ENCODE data around the gene ATP6AP2. TPM values are rescaled to one million over a fixed set of nuclear protein-coding genes. Genes with fewer than 3 reads are reported as not detected.
A peak's percentile ranks its signal among the peaks of the same experiment; 100 is the strongest.
"Not testable (repeated sequence)": the region's sequence is repeated elsewhere in the genome, so short reads cannot be mapped to it uniquely, and the experiment has no call there.

ATP6AP2 gene
- total RNA-seq, 5 donors from 2014 or later (not counting 1 experiment from before 2014, with no cell fraction given) = 62.3 to 92.0 (median 74.1) TPM

DNA sequence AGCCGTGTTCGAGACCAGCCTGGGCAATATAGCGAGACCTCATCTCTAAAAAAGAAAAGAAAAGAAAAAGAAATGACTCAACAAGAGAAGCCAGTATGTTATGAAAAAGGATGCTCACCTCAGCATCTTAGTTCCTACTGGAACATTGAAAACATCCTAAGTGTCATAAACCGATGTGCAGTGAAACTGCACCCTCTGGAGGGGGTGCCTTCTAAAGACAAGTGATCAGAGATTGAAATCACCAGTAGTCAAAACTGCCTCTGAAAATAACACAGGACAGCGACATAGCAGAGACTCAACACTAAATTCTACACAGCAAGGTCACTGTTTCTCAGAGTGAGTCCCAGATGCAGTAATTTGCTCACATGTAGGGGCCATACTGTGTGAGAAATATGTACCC is 28.0 kb upstream of the ATP6AP2 start:
- Mint-ChIP-seq H3K9me3 (no peaks in the 10 kb centered on the region), H3K4me3 (no peak overlapping the region), H3K27ac (no peak overlapping the region), H3K4me1 (no peaks in the 10 kb centered on the region), H3K36me3 (no peaks in the 10 kb centered on the region), H3K27me3 (peaks cover 0 to 29% of the 10 kb centered on the region in 2 donors)
- no peaks in the 10 kb centered on the region for H3K27me3 ChIP-seq (replicated peaks in 1 of 2; ENCODE audit: control insufficient read depth in 2 of 2, extremely low read depth in 1 of 2, insufficient read depth in 2 of 2, low read length in 1 of 2)
- H3K9me3 ChIP-seq = no peaks in the 10 kb centered on the region
- H3K27ac ChIP-seq (ENCODE audit: low read length) = no peak overlapping the region
- CTCF ChIA-PET = no interaction called here
- no peak overlapping the region for H3K4me3 ChIP-seq (ENCODE audit: control insufficient read depth in 1 of 2, extremely low read depth in 1 of 2, low read length in 1 of 2)
- no peaks in the 10 kb centered on the region for H3K36me3 ChIP-seq (ENCODE audit: control insufficient read depth in 2 of 2, extremely low read depth in 1 of 2, insufficient read depth in 1 of 2, low read length in 1 of 2)
- POLR2A ChIA-PET = no interaction called here
- H3K4me1 ChIP-seq (ENCODE audit: control insufficient read depth in 1 of 2, extremely low read depth in 1 of 2, insufficient read depth in 2 of 2, low read length in 2 of 2) = no peaks in the 10 kb centered on the region
- ATAC-seq (replicated peaks in 1 of 4) (no peak), DNase-seq (no peak)
- WGBS (ENCODE audit: insufficient coverage) = no CpG with 5 or more reads among the region's 5 CpGs

DNA sequence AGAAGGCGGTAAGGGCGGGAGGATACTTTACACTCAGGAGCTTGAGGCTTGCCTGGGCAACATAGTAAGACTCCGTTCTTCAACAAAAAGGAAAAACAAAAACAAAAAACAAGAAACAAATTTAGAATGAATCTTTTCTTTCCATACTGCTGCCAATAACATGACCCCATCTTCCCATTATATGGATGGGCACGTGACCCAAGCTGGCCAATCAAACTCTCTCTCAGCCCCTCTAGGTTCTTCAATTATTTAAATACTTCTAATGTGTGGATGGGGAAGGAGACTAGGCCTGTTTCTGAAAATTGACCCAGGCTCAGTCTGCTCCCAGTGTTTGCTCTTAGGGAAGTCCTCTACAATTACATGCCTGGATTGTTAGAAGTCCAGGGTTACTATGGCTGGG is 22.2 kb upstream of the ATP6AP2 start:
- DNase-seq = no peak
- Histone ChIP-seq H3K4me1 (ENCODE audit: control insufficient read depth in 1 of 2, extremely low read depth in 1 of 2, insufficient read depth in 2 of 2, low read length in 2 of 2) (no peaks in the 10 kb centered on the region), H3K9me3 (no peaks in the 10 kb centered on the region), H3K27me3 (replicated peaks in 1 of 2; ENCODE audit: control insufficient read depth in 2 of 2, extremely low read depth in 1 of 2, insufficient read depth in 2 of 2, low read length in 1 of 2) (no peaks in the 10 kb centered on the region), H3K4me3 (ENCODE audit: control insufficient read depth in 1 of 2, extremely low read depth in 1 of 2, low read length in 1 of 2) (no peak overlapping the region), H3K36me3 (ENCODE audit: control insufficient read depth in 2 of 2, extremely low read depth in 1 of 2, insufficient read depth in 1 of 2, low read length in 1 of 2) (no peaks in the 10 kb centered on the region), H3K27ac (ENCODE audit: low read length) (no peak overlapping the region)
- Mint-ChIP-seq H3K36me3 (no peaks in the 10 kb centered on the region), H3K9me3 (no peaks in the 10 kb centered on the region), H3K4me3 (no peak overlapping the region), H3K27ac (no peak overlapping the region), H3K27me3 (peaks cover 0 to 13% of the 10 kb centered on the region in 2 donors), H3K4me1 (no peaks in the 10 kb centered on the region)
- ChIA-PET POLR2A (no interaction called here), CTCF (no interaction called here)
- no peak for ATAC-seq (replicated peaks in 1 of 4)
- WGBS (ENCODE audit: insufficient coverage) = no CpG with 5 or more reads among the region's 4 CpGs

DNA sequence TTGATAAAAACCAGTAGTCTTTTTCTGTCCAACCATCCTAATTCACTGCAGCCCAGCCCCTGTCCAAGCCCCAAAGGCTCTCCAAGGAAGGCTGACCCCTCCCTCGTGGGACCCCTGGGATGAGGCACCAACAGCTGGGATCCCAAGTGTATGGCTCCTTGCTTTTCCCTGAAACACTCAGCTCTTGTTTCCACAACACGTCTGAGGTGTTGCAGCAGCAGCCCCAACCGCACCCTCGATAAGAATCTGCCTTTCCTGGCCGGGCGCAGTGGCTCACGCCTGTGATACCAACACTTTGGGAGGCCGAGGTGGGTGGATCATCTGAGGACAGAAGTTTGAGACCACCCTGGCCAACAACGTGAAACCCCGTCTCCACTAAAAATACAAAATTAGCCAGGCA is 17.0 kb upstream of the ATP6AP2 start:
- no peak overlapping the region for H3K4me3 Mint-ChIP-seq
- H3K27ac Mint-ChIP-seq = no peak overlapping the region
- DNase-seq (no peak), ATAC-seq (replicated peaks in 1 of 4) (no peak)
- H3K36me3 Mint-ChIP-seq = no peaks in the 10 kb centered on the region
- H3K27me3 ChIP-seq (replicated peaks in 1 of 2; ENCODE audit: control insufficient read depth in 2 of 2, extremely low read depth in 1 of 2, insufficient read depth in 2 of 2, low read length in 1 of 2) = no peaks in the 10 kb centered on the region
- 90% methylated on average over 6 of the region's 10 CpGs for WGBS (ENCODE audit: insufficient coverage)
- H3K9me3 ChIP-seq = no peaks in the 10 kb centered on the region
- ChIA-PET CTCF (no interaction called here), POLR2A (no interaction called here)
- H3K27ac ChIP-seq (ENCODE audit: low read length) = no peak overlapping the region
- H3K4me1 Mint-ChIP-seq = no peaks in the 10 kb centered on the region
- no peaks in the 10 kb centered on the region for H3K9me3 Mint-ChIP-seq
- H3K4me1 ChIP-seq (ENCODE audit: control insufficient read depth in 1 of 2, extremely low read depth in 1 of 2, insufficient read depth in 2 of 2, low read length in 2 of 2) = no peaks in the 10 kb centered on the region
- no peak overlapping the region for H3K4me3 ChIP-seq (ENCODE audit: control insufficient read depth in 1 of 2, extremely low read depth in 1 of 2, low read length in 1 of 2)
- H3K27me3 Mint-ChIP-seq = peaks cover 0 to 14% of the 10 kb centered on the region in 2 donors
- H3K36me3 ChIP-seq (ENCODE audit: control insufficient read depth in 2 of 2, extremely low read depth in 1 of 2, insufficient read depth in 1 of 2, low read length in 1 of 2) = no peaks in the 10 kb centered on the region

GRCh38 chrX:40564447-40564846 is 16.3 kb upstream of the ATP6AP2 start:
- Mint-ChIP-seq H3K36me3 (no peaks in the 10 kb centered on the region), H3K4me3 (no peak overlapping the region), H3K27ac (no peak overlapping the region), H3K27me3 (peaks cover 0 to 15% of the 10 kb centered on the region in 2 donors), H3K4me1 (no peaks in the 10 kb centered on the region), H3K9me3 (no peaks in the 10 kb centered on the region)
- DNase-seq (no peak), ATAC-seq (replicated peaks in 1 of 4) (no peak)
- no peak overlapping the region for H3K4me3 ChIP-seq (ENCODE audit: control insufficient read depth in 1 of 2, extremely low read depth in 1 of 2, low read length in 1 of 2)
- H3K4me1 ChIP-seq (ENCODE audit: control insufficient read depth in 1 of 2, extremely low read depth in 1 of 2, insufficient read depth in 2 of 2, low read length in 2 of 2) = no peaks in the 10 kb centered on the region
- ChIA-PET CTCF (no interaction called here), POLR2A (no interaction called here)
- H3K9me3 ChIP-seq = no peaks in the 10 kb centered on the region
- no peaks in the 10 kb centered on the region for H3K27me3 ChIP-seq (replicated peaks in 1 of 2; ENCODE audit: control insufficient read depth in 2 of 2, extremely low read depth in 1 of 2, insufficient read depth in 2 of 2, low read length in 1 of 2)
- no peaks in the 10 kb centered on the region for H3K36me3 ChIP-seq (ENCODE audit: control insufficient read depth in 2 of 2, extremely low read depth in 1 of 2, insufficient read depth in 1 of 2, low read length in 1 of 2)
- WGBS (ENCODE audit: insufficient coverage) = no CpG with 5 or more reads among the region's 4 CpGs
- H3K27ac ChIP-seq (ENCODE audit: low read length) = no peak overlapping the region

DNA sequence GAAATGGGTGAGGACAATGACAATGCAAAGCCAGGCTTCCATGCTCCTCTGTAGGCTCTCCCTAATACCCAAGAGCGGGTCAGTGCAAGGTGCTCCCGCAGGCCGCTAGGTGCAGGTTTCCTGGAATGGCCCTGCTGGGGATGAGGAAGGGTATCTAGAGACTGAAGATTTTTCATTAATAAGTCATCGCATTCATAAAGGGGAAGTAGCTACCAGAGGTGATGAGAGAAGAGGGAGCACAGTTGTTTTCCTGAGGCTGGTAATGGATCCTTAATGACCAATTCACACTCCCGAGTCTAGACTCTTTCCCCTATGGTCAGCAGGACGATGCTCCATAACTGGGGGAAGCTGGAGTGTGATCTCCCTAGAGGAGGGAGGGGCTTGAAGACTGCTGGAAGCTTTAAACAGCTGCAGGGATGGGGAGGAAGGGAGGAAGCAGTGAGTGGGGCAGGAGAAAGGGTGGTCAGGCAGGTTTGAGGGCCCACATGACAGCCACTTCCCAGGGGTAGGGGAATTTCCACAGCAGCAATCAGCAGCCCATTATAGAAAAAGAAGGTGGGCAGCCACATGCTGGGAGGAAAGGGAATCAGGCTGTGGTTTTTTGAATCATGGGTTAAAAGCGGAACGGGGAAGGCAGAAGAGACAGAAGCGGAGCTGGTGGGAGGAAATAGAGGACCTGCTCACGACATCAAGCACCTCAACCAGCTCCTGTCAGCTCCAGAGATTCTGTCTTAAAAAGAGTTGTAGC is 10.2 kb upstream of the ATP6AP2 start:
- Histone ChIP-seq H3K27ac (ENCODE audit: low read length) (peak overlapping the region; percentile 13), H3K36me3 (ENCODE audit: control insufficient read depth in 2 of 2, extremely low read depth in 1 of 2, insufficient read depth in 1 of 2, low read length in 1 of 2) (no peaks in the 10 kb centered on the region), H3K27me3 (replicated peaks in 1 of 2; ENCODE audit: control insufficient read depth in 2 of 2, extremely low read depth in 1 of 2, insufficient read depth in 2 of 2, low read length in 1 of 2) (no peaks in the 10 kb centered on the region), H3K4me3 (ENCODE audit: control insufficient read depth in 1 of 2, extremely low read depth in 1 of 2, low read length in 1 of 2) (peak overlapping the region; percentile 35 to 41), H3K4me1 (ENCODE audit: control insufficient read depth in 1 of 2, extremely low read depth in 1 of 2, insufficient read depth in 2 of 2, low read length in 2 of 2) (peaks cover 0 to 9% of the 10 kb centered on the region in 2 experiments), H3K9me3 (no peaks in the 10 kb centered on the region)
- peak in 5 of 35 experiments; percentile 1 to 15 (median 7) for DNase-seq
- CTCF ChIA-PET = interaction anchor here in 1 of 2 donors (0.8 to 1.4 kb wide), 2 partner anchors 10 to 26 kb away, joined by 4 to 5 read pairs; partner anchors contain the start of gene ATP6AP2
- Mint-ChIP-seq H3K4me1 (peaks cover 9 to 19% (median 13%) of the 10 kb centered on the region in 3 donors), H3K4me3 (peak overlapping the region; percentile 74 to 80 (median 79)), H3K9me3 (no peaks in the 10 kb centered on the region), H3K27ac (peak overlapping the region; percentile 86 to 90), H3K27me3 (peaks cover 0 to 29% of the 10 kb centered on the region in 2 donors), H3K36me3 (no peaks in the 10 kb centered on the region)
- peak; percentile 49 to 73 (median 56) for ATAC-seq (replicated peaks in 1 of 4)
- POLR2A ChIA-PET = interaction anchor here in 1 of 2 donors (0.6 kb wide), 1 partner anchor 1765 kb away, joined by 9 read pairs; no protein-coding TSS in a partner anchor
- no CpG with 5 or more reads among the region's 10 CpGs for WGBS (ENCODE audit: insufficient coverage)

- ChIA-PET POLR2A (interaction anchor here in 1 of 2 donors (0.6 kb wide), 1 partner anchor 1765 kb away, joined by 9 read pairs; no protein-coding TSS in a partner anchor), CTCF (interaction anchor here in 1 of 2 donors (1.4 kb wide), 1 partner anchor 9 kb away, joined by 5 read pairs; the partner anchor contains the start of gene ATP6AP2)
- Mint-ChIP-seq H3K4me3 (peak overlapping the region; percentile 74 to 80 (median 79)), H3K4me1 (peaks cover 9 to 19% (median 13%) of the 10 kb centered on the region in 3 donors), H3K27ac (peak overlapping the region; percentile 86 to 90), H3K27me3 (peaks cover 0 to 29% of the 10 kb centered on the region in 2 donors)
- not testable (repeated sequence) for H3K36me3 ChIP-seq (ENCODE audit: control insufficient read depth in 2 of 2, extremely low read depth in 1 of 2, insufficient read depth in 1 of 2, low read length in 1 of 2); H3K4me1 ChIP-seq (ENCODE audit: control insufficient read depth in 1 of 2, extremely low read depth in 1 of 2, insufficient read depth in 2 of 2, low read length in 2 of 2); H3K9me3 ChIP-seq; H3K27me3 ChIP-seq (replicated peaks in 1 of 2; ENCODE audit: control insufficient read depth in 2 of 2, extremely low read depth in 1 of 2, insufficient read depth in 2 of 2, low read length in 1 of 2); H3K36me3 Mint-ChIP-seq; H3K9me3 Mint-ChIP-seq
- ATAC-seq (replicated peaks in 1 of 4) (peak in 2 of 4 experiments; percentile 46 to 64), DNase-seq (peak in 24 of 35 experiments; percentile 7 to 45 (median 24))
- Histone ChIP-seq H3K27ac (ENCODE audit: low read length) (peak overlapping the region; percentile 13), H3K4me3 (ENCODE audit: control insufficient read depth in 1 of 2, extremely low read depth in 1 of 2, low read length in 1 of 2) (peak overlapping the region; percentile 35 to 41)
- WGBS (ENCODE audit: insufficient coverage) = 0% methylated on average over 2 of the region's 5 CpGs
Measured at GRCh38 chrX:40571164-40571563, 9.6 kb upstream of the ATP6AP2 start.

All from T-cell (primary cell).